ENCODE measurements around the gene PALM.
A peak's percentile ranks its signal among the peaks of the same experiment; 100 is the strongest.

The PALM gene

GRCh38 chr19:788686-788982 is 79.9 kb downstream of the PALM start:
- no peak for DNase-seq

GRCh38 chr19:788983-789700 is 80.4 kb downstream of the PALM start:
- no peak for DNase-seq

DNA sequence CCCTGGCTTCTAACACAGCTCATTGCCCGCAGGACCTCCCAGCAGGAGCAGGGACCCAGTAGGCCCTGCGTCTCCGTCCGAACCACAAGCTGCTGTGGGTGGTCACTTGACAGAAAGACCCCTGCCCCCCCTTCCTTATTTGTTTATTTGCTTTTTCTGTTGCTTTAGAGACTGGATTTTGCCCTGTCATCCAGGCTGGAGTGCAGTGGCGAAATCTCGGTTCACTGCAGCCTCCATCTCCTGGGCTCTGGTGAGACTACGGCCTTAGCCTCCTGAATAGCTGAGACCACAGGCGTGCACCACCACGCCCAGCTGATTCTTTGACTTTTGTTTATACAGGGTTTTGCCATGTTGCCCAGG is 80.9 kb downstream of the PALM start:
- no peak for DNase-seq

- no peak for DNase-seq
Measured at GRCh38 chr19:791007-791566, 82.4 kb downstream of the PALM start.

- DNase-seq, result no peak
Measured at GRCh38 chr19:791567-792305, 83.0 kb downstream of the PALM start.

DNA sequence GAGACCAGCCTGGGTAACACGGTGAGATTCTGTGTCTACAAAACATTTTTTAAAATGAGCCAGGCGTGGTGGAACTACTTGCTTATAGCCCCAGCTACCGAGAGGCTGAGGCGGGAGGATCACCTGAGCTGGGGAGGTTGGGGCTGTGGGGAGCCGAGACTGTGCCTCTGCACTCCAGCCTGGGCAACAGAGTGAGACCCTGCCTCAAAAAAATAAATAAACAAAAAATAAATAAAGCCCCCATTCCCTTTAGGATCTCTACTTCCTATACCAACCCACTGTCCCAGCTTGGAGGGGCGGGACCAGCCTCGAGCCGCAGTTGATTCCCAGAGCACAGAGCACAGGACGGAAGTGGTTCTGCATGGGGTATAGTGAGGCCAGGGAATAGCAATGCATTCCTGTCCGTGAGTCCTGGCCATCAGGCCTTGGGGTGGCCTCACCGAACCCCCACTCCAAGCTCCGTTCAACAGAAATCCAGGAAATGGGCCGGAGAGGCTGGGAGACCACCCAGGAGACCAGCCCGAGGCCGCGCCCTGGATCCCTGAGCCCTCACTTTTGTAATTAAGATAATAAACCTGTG is 83.7 kb downstream of the PALM start:
- no peak for DNase-seq

- DNase-seq, result no peak
Measured at GRCh38 chr19:793806-794205, 85.1 kb downstream of the PALM start.

DNA sequence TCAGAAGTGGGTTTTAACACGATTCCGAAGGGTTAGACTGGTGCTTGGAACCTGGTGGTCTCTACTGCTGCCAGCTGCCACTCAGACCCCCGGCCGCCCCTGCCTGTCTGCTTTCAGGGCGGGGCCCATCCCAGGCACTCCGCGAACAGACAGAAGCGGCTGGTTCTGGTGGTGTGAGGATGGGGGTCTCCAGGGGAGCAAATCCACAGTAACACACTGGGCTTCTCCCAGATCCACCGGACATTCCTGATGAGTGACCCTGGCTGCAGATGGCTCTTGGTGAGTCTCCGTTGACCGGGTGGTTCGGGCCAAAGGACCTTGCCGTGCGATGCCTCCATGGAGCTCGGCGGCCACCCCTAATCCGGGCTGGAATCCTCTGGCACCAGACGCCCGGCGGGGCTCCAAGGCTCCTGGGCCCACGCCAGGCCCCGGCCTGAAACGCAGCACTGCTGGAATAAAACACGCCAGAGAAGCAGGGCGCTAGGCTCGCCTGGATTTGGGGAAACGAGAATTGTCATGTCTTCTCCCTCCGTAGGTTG is 86.4 kb downstream of the PALM start:
- no peak for DNase-seq

DNA sequence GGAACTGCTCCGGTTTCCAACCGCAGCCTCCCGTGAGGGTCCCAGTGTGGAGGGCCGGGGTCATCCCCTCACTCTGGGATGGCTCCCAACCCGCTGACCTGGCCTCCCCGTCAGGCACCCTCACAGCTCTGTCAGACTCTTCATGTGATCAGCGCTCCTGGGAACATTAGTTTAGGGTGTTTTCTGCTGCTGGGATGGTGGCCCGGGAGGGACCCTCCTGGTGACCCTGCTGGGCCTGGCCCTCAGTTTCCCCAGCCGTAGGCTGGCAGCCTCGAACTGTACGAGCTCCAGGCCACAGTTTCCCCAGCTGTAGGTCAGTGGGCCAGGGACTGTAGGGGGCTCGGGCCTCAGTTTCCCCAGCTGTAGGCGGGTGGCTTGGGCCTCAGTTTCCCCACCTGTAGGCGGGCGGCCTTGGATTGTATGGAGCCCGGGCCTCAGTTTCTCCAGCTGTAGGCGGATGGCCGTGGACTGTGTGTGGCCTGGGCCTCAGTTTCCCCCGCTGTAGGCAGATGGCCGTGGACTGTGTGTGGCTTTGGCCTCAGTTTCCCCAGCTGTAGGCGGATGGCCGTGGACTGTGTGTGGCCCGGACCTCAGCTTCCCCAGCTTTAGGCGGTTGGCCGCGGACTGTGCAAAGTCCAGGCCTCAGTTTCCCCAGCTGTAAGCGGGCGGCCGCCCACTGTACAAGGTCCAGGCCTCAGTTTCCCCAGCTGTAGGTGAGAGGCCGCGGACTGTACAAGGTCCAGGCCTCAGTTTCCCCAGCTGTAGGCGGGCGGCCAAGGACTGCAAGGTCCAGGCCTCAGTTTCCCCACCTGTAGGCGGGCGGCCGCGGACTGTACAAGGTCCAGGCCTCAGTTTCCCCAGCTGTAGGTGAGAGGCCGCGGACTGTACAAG is 87.2 kb downstream of the PALM start:
- DNase-seq, result no peak

DNA sequence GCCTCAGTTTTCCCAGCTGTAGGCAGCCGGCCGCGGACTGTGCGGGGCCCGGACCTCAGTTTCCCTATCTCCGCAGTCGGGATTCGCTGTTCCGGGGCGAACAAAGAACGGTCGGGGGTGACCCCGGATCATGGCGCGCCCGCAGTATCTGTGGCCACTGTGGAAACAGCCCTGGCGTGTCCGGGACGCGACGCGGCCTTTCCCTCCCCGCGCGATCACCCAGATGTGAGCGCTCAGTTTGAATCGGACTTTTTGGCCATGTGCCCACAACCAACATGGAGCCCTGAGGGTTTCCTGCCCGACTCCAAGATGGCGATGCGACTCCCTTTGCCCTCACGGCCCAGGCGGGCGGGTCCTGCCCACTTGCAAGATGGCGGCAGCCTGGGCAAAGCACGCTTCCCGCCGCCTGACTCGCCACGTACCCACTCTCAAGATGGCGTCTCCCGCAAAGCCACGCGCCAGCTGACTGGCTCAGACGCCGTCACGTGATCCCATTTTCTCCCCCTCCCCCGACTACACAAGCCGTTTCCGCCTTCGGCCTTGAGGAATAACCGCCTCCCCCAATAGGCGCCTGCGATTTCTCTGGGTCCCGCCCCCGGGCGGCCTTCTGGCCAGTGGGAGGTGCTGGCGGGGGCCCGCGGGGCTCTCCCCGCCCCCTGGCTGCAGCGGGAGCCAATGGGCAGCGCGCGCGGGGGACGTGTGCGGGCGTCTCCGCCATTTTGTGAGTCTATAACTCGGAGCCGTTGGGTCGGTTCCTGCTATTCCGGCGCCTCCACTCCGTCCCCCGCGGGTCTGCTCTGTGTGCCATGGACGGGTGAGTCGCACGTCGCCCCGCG is 88.2 kb downstream of the PALM start, which contains the start of gene PTBP1:
PTBP1 (plus strand) TSS at position 761 of the 836 bp plus-strand sequence; CDS start at position 807, 46 bp downstream.
- DNase-seq, result peak; percentile 90

Measured in cortex of kidney (tissue), 1 donor.